Measurements from ENCODE around the gene NPIPB6.
"Not testable (repeated sequence)": the region's sequence is repeated elsewhere in the genome, so short reads cannot be mapped to it uniquely, and the experiment has no call there.

The NPIPB6 gene

GRCh38 chr16:28363408-28363807, at the start of gene NPIPB6:
NPIPB6 (minus strand) TSS chr16:28363508; CDS start chr16:28362822, 686 bp downstream.
- not testable (repeated sequence) for DNase-seq

- DNase-seq = not testable (repeated sequence)
Measured at GRCh38 chr16:28403220-28404072, 40.1 kb upstream of the NPIPB6 start, which contains the start of gene EIF3CL. EIF3CL (minus strand) TSS chr16:28403841; CDS start chr16:28403618, 223 bp downstream.

- DNase-seq = not testable (repeated sequence)
Measured at GRCh38 chr16:28392054-28392453, 28.7 kb upstream of the NPIPB6 start.

DNA sequence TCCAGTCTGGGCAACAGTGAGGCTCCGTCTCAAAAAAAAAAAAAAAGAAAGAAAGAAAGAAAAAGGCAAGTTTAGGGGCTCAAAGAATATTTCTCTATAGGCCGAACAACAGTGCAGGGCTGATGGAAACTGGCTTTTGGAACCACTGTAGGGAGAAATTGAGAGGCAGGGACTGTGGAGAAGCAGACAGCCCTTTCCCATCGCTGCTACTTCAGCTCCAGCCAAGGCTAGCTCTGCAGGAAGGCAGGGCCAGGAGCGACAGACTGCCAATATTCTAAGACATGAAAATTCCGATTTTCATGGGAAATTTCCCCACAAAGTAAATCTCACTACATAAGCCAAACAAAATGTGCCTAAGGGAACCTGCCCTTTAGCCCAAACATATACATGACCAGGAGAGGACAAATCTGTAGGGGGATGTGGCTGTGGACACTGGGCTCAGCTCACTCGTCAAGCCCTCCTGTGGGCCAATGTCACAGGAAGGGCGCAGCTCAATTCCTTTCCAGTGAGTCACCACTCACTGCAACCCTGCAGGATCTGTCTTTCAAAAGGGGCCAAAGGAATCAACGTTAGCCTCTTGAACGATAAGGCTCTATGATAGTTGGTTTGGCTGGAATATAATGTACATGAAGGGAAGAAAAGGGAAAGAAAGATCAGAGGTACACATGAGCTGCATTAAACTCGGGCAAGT, 19.0 kb upstream of the NPIPB6 start:
- DNase-seq = not testable (repeated sequence)

- not testable (repeated sequence) for DNase-seq
Measured at GRCh38 chr16:28377822-28378221, 14.5 kb upstream of the NPIPB6 start.

DNA sequence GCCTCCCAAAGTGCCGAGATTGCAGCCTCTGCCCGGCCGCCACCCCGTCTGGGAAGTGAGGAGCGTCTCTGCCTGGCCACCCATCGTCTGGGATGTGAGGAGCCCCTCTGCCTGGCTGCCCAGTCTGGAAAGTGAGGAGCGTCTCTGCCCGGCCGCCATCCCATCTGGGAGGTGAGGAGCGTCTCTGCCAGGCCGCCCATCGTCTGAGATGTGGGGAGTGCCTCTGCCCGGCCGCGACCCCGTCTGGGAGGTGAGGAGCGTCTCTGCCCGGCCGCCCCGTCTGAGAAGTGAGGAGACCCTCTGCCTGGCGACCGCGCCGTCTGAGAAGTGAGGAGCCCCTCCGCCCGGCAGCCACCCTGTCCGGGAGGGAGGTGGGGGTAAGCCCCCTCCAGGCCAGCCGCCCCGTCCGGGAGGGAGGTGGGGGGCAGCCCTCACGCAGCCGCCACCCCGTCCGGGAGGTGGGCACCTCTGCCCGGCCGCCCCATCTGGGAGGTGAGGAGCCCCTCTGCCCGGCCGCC, 13.9 kb upstream of the NPIPB6 start:
- not testable (repeated sequence) for DNase-seq

GRCh38 chr16:28375115-28375514, 11.8 kb upstream of the NPIPB6 start:
- not testable (repeated sequence) for DNase-seq

DNA sequence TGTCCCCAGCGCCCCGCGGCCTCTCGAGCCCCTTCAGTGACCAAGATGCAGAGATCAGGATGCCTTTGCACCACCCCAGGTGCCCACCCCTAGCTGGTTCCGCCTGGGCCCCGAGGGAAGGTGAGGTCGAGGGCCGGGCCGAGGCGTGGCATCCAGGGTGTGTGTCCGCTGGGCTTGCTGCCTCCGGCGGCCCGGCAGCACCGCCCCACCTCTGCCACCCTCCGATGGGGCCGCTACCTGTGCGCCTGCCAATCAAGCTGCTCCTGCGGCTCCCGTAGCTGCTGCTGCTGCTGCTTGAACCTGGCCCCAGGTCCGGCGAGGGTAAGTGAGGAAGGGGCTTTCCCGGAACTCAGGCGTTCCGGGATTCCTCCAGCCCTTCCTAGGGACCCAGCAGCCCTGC, 11.0 kb upstream of the NPIPB6 start:
- DNase-seq = not testable (repeated sequence)

DNA sequence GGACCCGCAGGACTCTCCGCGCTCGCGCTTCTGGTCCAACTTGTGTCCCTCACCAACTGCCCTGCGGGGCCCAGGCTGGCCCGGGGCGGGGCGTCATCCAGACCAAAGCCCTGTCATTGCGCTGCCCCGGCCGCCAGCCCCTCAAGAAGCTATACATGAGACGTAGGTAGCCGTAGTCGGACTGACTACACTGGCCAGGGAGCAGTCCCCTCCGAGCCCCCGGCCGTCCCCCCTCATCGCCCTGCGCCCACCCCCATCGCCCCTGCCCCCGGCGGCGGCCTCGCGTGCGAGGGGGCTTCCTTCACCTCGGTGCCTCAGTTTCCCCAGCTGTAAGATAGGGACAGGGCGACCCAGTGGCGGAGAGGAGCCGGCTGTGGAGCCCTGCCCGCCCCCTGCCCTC, 4.6 kb upstream of the NPIPB6 start:
- DNase-seq = not testable (repeated sequence)

DNA sequence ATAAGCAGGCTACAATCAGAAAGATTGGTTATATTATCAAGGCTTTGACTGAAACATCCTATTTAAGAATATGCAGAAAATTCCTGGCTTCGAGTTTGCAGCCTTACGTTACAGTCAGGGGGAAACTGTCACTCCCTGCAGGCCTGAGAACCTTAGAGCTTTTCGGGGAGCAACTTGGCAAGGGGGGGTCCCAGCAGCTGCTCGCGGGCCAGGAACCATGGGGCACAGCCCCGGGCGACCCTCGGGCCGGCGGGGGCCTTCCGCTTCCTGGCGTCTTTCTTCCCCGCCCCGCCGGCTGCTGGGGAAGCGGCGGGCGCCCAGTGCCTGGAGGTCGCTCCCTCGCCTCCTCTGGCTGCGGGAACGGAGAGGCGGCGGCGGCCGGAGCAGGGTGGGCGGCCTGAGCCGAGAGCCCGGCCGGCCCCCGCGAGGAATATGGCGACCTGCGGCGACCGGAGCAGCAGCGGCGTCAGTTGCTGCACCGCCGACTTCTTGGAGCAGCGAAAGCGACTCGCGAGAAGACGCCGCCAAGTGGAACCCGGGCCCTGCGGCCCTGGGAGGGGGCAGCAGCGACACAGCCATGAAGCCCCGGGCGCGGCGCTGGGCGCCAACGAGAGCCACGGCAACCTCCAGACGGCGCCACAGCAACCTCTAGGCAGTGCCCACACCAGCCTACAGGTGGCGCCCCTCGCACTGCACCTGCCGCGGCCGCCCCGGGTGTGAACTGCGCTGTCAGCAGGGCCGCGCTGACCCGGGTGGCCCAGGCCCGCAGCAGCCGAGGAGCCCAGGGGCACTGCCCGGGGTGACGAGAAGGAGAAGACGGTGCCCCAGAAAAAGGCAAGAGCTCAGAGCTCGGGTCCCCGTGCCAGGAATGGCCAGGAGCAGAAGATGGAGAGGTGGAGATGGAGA, 1.2 kb upstream of the NPIPB6 start:
- DNase-seq = not testable (repeated sequence)

DNA sequence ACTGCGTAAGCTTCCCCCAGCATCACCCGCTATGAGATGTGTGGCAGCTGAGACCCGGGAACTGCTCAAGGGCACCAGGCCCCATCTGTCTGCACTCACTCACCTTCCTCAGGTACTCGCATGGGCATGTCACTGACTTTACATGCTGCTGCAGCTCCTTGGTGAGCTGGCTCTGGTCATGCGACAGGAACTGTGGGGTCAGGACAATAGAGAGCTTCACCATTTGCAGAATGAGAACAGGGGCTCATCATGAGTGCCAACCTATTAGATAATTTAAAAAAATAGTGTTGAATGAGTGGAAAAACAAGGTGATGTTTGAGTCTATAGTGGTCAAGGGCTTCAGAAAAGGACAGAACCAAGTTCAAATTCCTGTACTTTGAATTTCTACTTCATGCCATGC, 708 bp downstream of the NPIPB6 start:
- not testable (repeated sequence) for DNase-seq

DNA sequence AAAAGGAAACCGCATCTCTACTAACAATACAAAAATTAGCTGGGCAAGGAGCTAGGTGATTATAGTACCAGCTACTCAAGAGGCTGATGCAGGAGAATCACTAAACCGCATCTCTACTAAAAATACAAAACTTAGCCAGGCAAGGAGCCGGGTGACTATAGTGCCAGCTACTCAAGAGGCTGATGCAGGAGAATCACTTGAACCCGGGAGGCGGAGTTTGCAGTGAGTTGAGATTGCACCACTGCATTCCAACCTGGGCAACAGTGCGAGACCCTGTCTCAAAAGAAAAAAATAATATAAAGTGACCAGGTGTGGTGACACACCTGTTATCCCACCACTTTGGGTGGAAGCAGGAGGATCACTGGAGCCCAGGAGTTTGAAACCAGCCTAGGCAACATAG, 25.1 kb downstream of the NPIPB6 start:
- not testable (repeated sequence) for DNase-seq

GRCh38 chr16:28336940-28337710, 26.2 kb downstream of the NPIPB6 start:
- DNase-seq = not testable (repeated sequence)

DNA sequence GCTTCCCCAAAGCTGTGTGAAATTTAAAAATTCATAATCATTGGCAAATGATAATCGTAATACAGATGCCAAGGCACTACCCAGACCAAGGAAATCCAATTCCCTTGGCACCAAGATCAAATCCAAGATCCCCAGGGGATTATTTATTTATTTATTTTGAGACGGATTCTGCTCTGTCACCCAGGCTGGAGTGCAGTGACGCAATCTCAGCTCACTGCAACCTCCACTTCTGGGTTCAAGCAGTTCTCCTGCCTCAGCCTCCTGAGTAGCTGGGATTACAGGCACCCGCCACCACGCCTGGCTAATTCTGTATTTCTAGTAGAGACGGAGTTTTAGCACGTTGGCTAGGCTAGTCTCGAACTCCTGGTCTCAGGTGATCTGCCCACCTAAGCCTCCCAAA, 27.6 kb downstream of the NPIPB6 start:
- not testable (repeated sequence) for DNase-seq

GRCh38 chr16:28332632-28333031, 30.7 kb downstream of the NPIPB6 start:
- not testable (repeated sequence) for DNase-seq

GRCh38 chr16:28330981-28331380, 32.3 kb downstream of the NPIPB6 start:
- DNase-seq = not testable (repeated sequence)

DNA sequence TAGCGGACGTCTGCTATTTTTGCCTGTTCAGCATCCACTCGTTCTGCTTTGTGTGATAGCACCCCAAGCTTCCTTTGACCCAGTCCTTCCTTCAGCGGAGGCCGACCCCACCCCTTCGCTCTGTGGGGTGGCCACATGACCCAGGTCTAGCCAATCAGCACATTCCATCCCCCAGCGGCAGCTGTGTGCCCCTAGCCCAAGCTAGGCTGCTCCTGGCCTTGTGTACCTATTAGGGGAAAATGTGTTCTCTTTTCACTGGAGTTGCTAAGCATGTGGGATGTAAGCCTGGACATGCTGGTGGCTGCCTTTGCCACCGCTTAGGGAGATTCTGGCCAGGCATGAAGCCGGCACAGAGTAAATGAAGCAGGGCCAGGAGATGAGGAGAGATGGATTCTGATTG, 33.1 kb downstream of the NPIPB6 start:
- not testable (repeated sequence) for DNase-seq

- DNase-seq = no peak
Measured at GRCh38 chr16:28326881-28327610, 36.3 kb downstream of the NPIPB6 start.

DNA sequence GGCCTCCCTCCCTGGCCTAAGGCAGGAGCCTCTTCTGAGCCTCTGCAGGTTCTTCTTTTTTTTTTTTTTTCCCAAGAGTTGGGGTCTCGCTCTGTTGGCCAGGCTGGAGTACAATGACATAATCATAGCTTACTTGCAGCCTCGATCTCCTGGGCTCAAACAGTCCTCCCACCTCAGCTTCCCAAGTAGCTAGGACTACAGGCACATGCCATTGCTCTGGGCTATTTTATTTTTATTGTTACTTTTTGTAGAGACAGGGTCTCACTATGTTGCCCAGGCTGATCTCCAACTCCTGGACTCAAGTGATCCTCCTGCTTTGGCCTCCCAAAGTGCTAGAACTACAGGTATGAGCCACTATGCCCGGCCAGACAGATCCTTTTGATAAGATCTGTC, 38.4 kb downstream of the NPIPB6 start:
- DNase-seq = no peak

DNA sequence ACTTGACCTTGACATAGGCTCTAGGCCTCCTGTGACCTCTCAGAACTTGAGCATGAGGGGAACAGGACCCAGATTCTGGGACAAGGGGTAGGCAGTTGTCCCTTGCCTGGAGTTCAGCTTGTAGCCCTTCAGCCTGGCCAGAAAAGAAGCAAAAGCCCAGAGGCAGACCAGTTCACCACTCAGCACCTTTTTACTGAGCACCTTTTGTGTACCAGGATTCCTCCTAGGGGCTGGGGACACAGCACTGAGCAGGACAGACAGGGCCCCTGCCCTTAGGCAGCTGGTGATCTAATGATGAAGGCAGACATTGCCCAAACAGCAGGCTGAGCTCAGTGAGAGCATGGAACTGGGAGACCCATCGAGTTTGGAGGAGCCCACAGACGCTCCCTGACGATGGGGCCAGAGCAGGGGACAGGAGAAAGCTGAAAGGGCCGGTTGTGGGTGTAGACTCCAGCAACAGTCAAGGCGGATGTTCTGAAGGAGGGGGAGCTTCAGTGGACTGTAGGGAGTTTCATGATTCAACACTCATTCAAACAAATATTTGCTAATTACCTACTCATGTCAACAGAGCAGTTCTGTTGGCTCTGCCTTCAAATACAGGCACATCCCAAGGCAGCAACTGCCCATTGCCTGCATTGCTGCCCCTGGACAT, 38.9 kb downstream of the NPIPB6 start:
- DNase-seq = no peak
